ENCODE measurements around the gene CARM1.

DNA sequence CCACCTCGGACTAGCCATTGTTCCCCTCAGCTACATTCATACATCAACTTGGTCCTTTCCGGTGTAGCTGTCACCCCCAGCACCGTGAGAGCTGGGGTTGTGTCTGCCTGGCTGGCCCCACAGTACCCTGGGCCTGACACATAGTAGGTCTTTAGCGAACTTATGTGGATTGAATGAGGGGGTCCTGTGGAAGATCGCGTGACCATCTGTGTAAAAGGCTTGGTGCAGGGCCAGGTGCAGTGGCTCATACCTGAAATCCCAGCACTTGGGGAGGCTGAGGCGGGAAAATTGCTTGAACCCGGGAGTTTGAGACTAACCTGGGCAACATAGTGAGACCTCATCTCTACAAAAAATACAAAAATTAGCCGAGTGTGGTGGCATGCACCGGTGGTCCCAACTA is 91.5 kb downstream of the CARM1 start:
- no peak for TF ChIP-seq POLR2A (IDR thresholded peaks at IDR 0.05)
- TF ChIP-seq CTCF (IDR thresholded peaks at IDR 0.05): no peak
